Neural cell (in vitro differentiated cells): Measurements from ENCODE around the gene PARD3B.

Experiments used
- CTCF ChIP-seq: fragments of 450-650 bp; IDR thresholded peaks from 2 replicates; pipeline ENCODE4 v1.5.1; 2014; ENCODE audit warnings: antibody characterized with exemption, mild to moderate bottlenecking, moderate library complexity; ENCODE audit not compliant: poor library complexity, severe bottlenecking
- EZH2 ChIP-seq: fragments of 200-600, 300-800 bp; shearing (Covaris generic), sonication (generic); IDR thresholded peaks from 2 replicates; pipeline ENCODE4 v1.6.1; 2014; ENCODE audit warnings: antibody characterized with exemption, low read length, borderline replicate concordance, mild to moderate bottlenecking; ENCODE audit not compliant: insufficient read depth, poor library complexity, severe bottlenecking
- TAF1 ChIP-seq: IDR thresholded peaks from 2 replicates; pipeline ENCODE4 v1.6.1; 2012; ENCODE audit warnings: low read depth

GRCh38 chr2:204571041-204571440, 25.8 kb downstream of the PARD3B start:
- TF ChIP-seq CTCF (no peak), TAF1 (no peak), EZH2 (no peak)
